Left ventricle myocardium inferior (tissue), 1 donor: ENCODE measurements around the gene TPBGL. TPM values are rescaled to one million over a fixed set of nuclear protein-coding genes. Genes with fewer than 3 reads are reported as not detected.
A peak's percentile ranks its signal among the peaks of the same experiment; 100 is the strongest.

Experiments
- DNase-seq: peaks from one replicate; pipeline ENCODE4 v3.0.0-alpha.2; 2020
- H3K27ac ChIP-seq: fragments of 200-600 bp; replicated peaks from 2 replicates; pipeline ENCODE4 v1.8.0; 2021
- H3K27me3 ChIP-seq: fragments of 200-600 bp; 2 replicates; pipeline ENCODE4 v1.8.0; 2021; ENCODE audit warnings: low read depth
- H3K36me3 ChIP-seq: fragments of 200-600 bp; 2 replicates; pipeline ENCODE4 v1.8.0; 2021
- H3K4me1 ChIP-seq: fragments of 200-600 bp; 2 replicates; pipeline ENCODE4 v1.8.0; 2021
- H3K4me3 ChIP-seq: fragments of 200-600 bp; 2 replicates; pipeline ENCODE4 v1.8.0; 2021; ENCODE audit warnings: mild to moderate bottlenecking, moderate library complexity
- H3K9me3 ChIP-seq: fragments of 200-600 bp; replicated peaks from 2 replicates; pipeline ENCODE4 v1.8.0; 2021
- intact Hi-C: fragments of 100-400 bp; cut with micrococcal nuclease; formaldehyde crosslinking; loops from one replicate; pipeline ENCODE4 v1.11.0; 2022
- total RNA-seq: library from RNA; stranded (reverse); fragmentation: NEBNext Ultra II Directional; extraction: Animal tissue kit (Norgen Biotek cat#: 25700); gene quantifications from one replicate; pipeline ENCODE4 v1.2.1, GENCODE V29; 2021
- TF ChIP-seq, protein P1 (sequence below): fragments of 200-600 bp; IDR thresholded peaks from 2 replicates; pipeline ENCODE4 v1.8.0; 2021; ENCODE audit warnings: antibody characterized with exemption, mild to moderate bottlenecking, borderline replicate concordance
- donor health status: DM: no; HTN: yes; CAD: no; lungs with severe emphysema.

Gene TPBGL
- total RNA-seq, 1 donor from 2014 or later = 0.16 TPM

DNA sequence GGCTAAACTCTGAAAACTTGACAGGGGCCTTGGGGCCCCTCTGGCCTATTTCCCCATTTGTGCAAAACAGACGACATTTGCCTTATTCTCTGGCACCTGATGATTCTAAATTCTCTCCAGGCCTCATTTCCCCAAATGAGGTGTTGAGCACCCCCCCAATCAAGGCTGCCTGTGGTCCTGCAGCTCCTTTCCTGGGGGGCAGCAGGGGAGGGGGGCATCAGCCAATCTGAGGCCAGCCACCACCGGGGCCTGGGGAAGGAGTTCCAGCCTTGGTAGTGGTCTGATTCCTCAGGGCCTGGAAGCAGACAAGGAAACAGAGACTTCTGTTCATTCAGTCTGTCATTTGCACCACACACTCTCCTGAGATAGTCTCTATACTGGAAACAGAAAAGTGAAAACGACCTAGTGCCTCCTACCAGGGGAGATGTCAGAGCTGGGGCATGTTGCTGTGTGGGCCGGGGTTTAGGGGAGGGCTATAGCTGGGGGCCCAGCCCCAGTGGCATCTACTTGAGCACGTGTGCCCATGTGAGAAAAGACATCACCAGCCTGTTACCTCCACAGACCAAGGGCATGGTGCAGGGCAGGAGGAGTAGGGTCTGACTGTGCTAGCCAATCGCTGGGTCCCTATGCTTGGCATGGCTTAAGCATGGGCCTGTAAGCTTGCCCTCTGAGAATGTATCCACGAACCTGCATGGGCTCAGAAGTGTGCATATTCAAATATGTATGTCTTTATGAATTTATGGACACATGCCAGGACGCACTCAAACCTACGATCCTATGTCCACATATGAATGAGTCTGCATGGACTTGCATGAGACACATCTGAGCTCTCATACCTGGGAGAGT is 1.8 kb upstream of the TPBGL start:
- TF ChIP-seq, protein P1, sequence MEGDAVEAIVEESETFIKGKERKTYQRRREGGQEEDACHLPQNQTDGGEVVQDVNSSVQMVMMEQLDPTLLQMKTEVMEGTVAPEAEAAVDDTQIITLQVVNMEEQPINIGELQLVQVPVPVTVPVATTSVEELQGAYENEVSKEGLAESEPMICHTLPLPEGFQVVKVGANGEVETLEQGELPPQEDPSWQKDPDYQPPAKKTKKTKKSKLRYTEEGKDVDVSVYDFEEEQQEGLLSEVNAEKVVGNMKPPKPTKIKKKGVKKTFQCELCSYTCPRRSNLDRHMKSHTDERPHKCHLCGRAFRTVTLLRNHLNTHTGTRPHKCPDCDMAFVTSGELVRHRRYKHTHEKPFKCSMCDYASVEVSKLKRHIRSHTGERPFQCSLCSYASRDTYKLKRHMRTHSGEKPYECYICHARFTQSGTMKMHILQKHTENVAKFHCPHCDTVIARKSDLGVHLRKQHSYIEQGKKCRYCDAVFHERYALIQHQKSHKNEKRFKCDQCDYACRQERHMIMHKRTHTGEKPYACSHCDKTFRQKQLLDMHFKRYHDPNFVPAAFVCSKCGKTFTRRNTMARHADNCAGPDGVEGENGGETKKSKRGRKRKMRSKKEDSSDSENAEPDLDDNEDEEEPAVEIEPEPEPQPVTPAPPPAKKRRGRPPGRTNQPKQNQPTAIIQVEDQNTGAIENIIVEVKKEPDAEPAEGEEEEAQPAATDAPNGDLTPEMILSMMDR = no peak
- Histone ChIP-seq H3K9me3 (no peaks in the 10 kb centered on the region), H3K36me3 (no peaks in the 10 kb centered on the region), H3K4me3 (no peak overlapping the region), H3K27me3 (peaks cover 89% of the 10 kb centered on the region), H3K27ac (no peak overlapping the region), H3K4me1 (peaks cover 19% of the 10 kb centered on the region)
- no peak for DNase-seq
- intact Hi-C loops = no loop called here

DNA sequence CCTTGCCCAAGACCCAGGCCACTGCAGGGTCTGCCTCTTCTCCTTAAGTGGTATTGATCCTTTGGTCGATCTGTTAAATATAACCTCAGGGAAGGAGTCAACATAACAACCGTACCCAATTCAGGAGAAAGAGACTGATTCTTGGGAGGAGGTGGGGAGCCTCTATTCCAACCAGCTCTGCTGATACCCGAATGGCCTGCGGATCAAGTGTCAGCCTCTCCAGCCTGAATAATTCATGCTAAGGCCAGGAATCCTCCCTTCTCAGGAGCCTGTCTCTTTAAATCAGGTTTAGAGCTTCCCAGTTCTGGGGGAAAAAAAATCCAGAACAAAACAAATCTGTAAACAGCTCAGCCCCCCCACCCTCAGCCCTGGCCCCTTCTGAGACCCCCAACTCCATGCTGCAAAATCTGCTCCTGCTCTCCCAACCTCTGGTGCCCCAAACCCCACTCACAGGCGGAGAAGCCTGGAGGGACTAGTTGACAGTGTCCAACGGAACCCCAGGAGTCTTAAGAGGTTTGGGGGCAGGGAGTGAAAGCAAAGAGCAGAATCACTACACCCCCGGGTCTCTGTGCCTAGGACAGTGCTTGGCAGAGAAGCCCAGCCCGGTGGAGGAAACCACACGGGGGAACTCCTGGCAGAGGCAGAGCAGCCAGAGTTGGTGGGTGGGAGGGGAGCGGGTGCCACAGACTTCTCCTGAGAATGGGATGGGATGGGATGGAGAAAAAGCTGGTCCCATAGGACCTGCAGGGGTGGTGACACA is 863 bp upstream of the TPBGL start:
- intact Hi-C loops = loop anchor here (10.0 kb wide), 1 partner anchor 215 kb away; no protein-coding TSS in a partner anchor
- Histone ChIP-seq H3K9me3 (no peaks in the 10 kb centered on the region), H3K4me1 (peaks cover 19% of the 10 kb centered on the region), H3K36me3 (no peaks in the 10 kb centered on the region), H3K27me3 (peaks cover 89% of the 10 kb centered on the region), H3K27ac (no peak overlapping the region), H3K4me3 (no peak overlapping the region)
- DNase-seq = no peak
- TF ChIP-seq, protein P1 = no peak

DNA sequence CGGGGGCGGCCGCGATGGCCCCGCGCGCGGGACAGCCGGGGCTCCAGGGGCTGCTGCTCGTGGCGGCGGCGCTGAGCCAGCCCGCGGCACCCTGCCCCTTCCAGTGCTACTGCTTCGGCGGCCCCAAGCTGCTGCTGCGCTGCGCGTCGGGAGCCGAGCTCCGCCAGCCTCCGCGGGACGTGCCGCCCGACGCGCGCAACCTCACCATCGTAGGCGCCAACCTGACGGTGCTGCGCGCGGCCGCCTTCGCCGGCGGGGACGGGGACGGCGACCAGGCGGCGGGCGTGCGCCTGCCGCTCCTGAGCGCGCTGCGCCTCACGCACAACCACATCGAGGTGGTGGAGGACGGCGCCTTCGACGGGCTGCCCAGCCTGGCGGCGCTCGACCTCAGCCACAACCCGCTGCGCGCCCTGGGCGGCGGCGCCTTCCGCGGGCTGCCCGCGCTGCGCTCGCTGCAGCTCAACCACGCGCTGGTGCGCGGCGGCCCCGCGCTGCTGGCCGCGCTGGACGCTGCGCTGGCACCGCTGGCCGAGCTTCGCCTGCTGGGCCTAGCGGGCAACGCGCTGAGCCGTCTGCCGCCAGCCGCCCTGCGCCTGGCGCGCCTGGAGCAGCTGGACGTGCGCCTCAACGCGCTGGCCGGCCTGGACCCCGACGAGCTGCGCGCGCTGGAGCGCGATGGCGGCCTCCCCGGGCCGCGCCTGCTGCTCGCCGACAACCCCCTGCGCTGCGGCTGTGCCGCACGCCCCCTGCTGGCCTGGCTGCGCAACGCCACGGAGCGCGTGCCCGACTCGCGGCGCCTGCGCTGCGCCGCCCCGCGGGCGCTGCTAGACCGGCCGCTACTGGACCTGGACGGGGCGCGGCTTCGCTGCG is 697 bp downstream of the TPBGL start:
- peaks cover 87% of the 10 kb centered on the region for H3K27me3 ChIP-seq

DNA sequence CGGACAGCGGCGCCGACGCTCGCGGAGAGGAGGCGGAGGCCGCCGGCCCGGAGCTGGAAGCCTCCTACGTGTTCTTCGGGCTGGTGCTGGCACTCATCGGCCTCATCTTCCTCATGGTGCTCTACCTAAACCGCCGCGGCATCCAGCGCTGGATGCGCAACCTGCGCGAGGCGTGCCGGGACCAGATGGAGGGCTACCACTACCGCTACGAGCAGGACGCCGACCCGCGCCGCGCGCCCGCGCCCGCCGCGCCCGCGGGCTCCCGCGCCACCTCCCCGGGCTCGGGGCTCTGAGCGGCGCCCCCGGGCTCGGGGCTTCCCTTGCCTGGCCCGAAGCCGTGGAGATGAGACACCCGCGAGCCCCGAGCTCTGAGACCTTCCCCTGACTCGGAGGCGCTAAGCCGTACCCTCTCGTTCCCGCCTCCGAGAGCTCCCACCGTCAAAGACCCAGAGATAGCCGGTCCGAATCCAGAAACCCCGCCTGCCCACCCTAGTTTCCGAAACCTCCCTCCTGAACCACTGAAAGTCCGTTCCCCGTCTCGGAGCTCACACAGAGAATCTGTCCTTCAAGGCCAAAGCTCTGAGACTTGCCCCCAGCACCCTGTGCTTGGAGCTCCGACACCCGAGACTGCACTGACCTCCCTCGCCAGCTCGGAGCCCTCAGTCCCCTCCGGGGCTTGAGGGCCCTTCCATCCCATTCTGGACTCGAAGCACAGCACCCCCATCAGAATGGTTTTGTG is 1.5 kb downstream of the TPBGL start:
- Histone ChIP-seq H3K9me3 (no peaks in the 10 kb centered on the region), H3K36me3 (no peaks in the 10 kb centered on the region), H3K4me3 (peak overlapping the region; percentile 61), H3K27ac (no peak overlapping the region), H3K27me3 (peaks cover 81% of the 10 kb centered on the region), H3K4me1 (peaks cover 19% of the 10 kb centered on the region)
- intact Hi-C loops = loop anchor here (10.0 kb wide), 1 partner anchor 217 kb away; no protein-coding TSS in a partner anchor
- DNase-seq = no peak
- TF ChIP-seq, protein P1 = peak; percentile 3

More for the DNA sequence above, 697 bp downstream of the TPBGL start:
- TF ChIP-seq, protein P1 = peak; percentile 95
- peak; percentile 83 for DNase-seq
- no peaks in the 10 kb centered on the region for H3K36me3 ChIP-seq
- H3K27ac ChIP-seq = no peak overlapping the region
- intact Hi-C loops = loop anchor here (10.0 kb wide), 1 partner anchor 216 kb away; no protein-coding TSS in a partner anchor
- H3K4me1 ChIP-seq = peaks cover 19% of the 10 kb centered on the region
- H3K4me3 ChIP-seq = peak overlapping the region; percentile 61
- H3K9me3 ChIP-seq = no peaks in the 10 kb centered on the region
